CD4-positive, alpha-beta T cell treated with Interleukin-2 at 100 ng/mL for 4 hours (primary cell): ENCODE data around the gene PDE4DIP.
"Not testable (repeated sequence)": the region's sequence is repeated elsewhere in the genome, so short reads cannot be mapped to it uniquely, and the experiment has no call there.

Experiments
- DNase-seq: peaks from one replicate; pipeline ENCODE4 v3.0.0-alpha.2; 2020; ENCODE audit warnings: low spot score

The PDE4DIP gene

GRCh38 chr1:148975866-148976537, 131.8 kb downstream of the PDE4DIP start:
- peak; percentile 27 for DNase-seq

GRCh38 chr1:148977785-148978184, 133.6 kb downstream of the PDE4DIP start:
- DNase-seq: not testable (repeated sequence)

GRCh38 chr1:148989378-148989777, 145.2 kb downstream of the PDE4DIP start:
- DNase-seq: not testable (repeated sequence)

GRCh38 chr1:148990233-148990788, 146.1 kb downstream of the PDE4DIP start:
- not testable (repeated sequence) for DNase-seq

GRCh38 chr1:148991818-148992217, 147.6 kb downstream of the PDE4DIP start:
- not testable (repeated sequence) for DNase-seq

GRCh38 chr1:148992364-148992763, 148.1 kb downstream of the PDE4DIP start:
- DNase-seq: not testable (repeated sequence)

GRCh38 chr1:148996449-148997224, 152.4 kb downstream of the PDE4DIP start:
- not testable (repeated sequence) for DNase-seq

- DNase-seq: not testable (repeated sequence)
These were observed 153.2 kb downstream of the PDE4DIP start for GRCh38 chr1:148997405-148997804.

GRCh38 chr1:149002664-149003063, 158.4 kb downstream of the PDE4DIP start:
- DNase-seq: not testable (repeated sequence)

- DNase-seq: not testable (repeated sequence)
These were observed 164.1 kb downstream of the PDE4DIP start for GRCh38 chr1:149008326-149008725.

GRCh38 chr1:149008769-149009168, 164.5 kb downstream of the PDE4DIP start:
- DNase-seq: not testable (repeated sequence)

GRCh38 chr1:149009761-149010160, 165.5 kb downstream of the PDE4DIP start:
- not testable (repeated sequence) for DNase-seq

GRCh38 chr1:149012599-149012998, 168.4 kb downstream of the PDE4DIP start:
- not testable (repeated sequence) for DNase-seq

GRCh38 chr1:149013513-149013912, 169.3 kb downstream of the PDE4DIP start:
- not testable (repeated sequence) for DNase-seq

GRCh38 chr1:149015522-149015921, 171.3 kb downstream of the PDE4DIP start:
- DNase-seq: not testable (repeated sequence)

GRCh38 chr1:149016626-149017025, 172.4 kb downstream of the PDE4DIP start:
- not testable (repeated sequence) for DNase-seq

GRCh38 chr1:149018577-149018976, 174.3 kb downstream of the PDE4DIP start:
- not testable (repeated sequence) for DNase-seq

GRCh38 chr1:149024327-149024726, 180.1 kb downstream of the PDE4DIP start:
- not testable (repeated sequence) for DNase-seq

GRCh38 chr1:149033916-149034315, 189.7 kb downstream of the PDE4DIP start:
- not testable (repeated sequence) for DNase-seq

GRCh38 chr1:149043056-149043455, 198.8 kb downstream of the PDE4DIP start:
- not testable (repeated sequence) for DNase-seq

- DNase-seq: not testable (repeated sequence)
These were observed 220.4 kb downstream of the PDE4DIP start for GRCh38 chr1:149064611-149065010.

GRCh38 chr1:149075505-149076127, 231.4 kb downstream of the PDE4DIP start:
- not testable (repeated sequence) for DNase-seq
